H1 (cell line): ENCODE results near the gene FMNL2. TPM values are rescaled to one million over a fixed set of nuclear protein-coding genes. Genes with fewer than 3 reads are reported as not detected.

Source experiments
- CTCF ChIA-PET: fragments of 300-600 bp; sonication (Branson Sonifier 250); formaldehyde crosslinking; loops from one replicate; lab custom pipeline; 2021; ENCODE audit not compliant: partially characterized antibody; lab: Charles Lee
- POLR2A ChIA-PET: fragments of 300-600 bp; sonication (Branson Sonifier 250); formaldehyde crosslinking; loops from one replicate; lab custom pipeline; 2021; ENCODE audit warnings: inconsistent platforms; ENCODE audit not compliant: partially characterized antibody; lab: Charles Lee
- DNase-seq, 2 experiments: peaks; one replicate each; pipeline versions ENCODE4 v3.0.0 to v3.0.0-alpha.2; 2010 to 2022; ENCODE audit warnings: low spot score in 2 of 2, low read depth in 1 of 2, mixed read lengths in 1 of 2
- FAIRE-seq: peaks from 2 replicates; lab custom pipeline; 2011; peaks lifted over from hg19 to GRCh38; lab: Jason Lieb, UNC
- H2AFZ ChIP-seq: 2 replicates; pipeline ENCODE4 v1.8.1; 2012; ENCODE audit warnings: low read length, inconsistent platforms
- H2AK5ac ChIP-seq: 2 replicates; pipeline ENCODE4 v1.6.1; 2013; ENCODE audit warnings: low read depth, low read length
- H2BK120ac ChIP-seq: replicated peaks from 2 replicates; pipeline ENCODE3; 2013; ENCODE audit warnings: low read depth, low read length, inconsistent platforms
- H2BK12ac ChIP-seq: 2 replicates; pipeline ENCODE4 v1.6.1; 2013; ENCODE audit warnings: low read depth, low read length
- H2BK15ac ChIP-seq: 2 replicates; pipeline ENCODE4 v1.6.1; 2013; ENCODE audit warnings: low read length
- H2BK20ac ChIP-seq: 2 replicates; pipeline ENCODE4 v1.6.1; 2013; ENCODE audit warnings: low read length
- H2BK5ac ChIP-seq: 2 replicates; pipeline ENCODE4 v1.6.1; 2013; ENCODE audit warnings: low read depth, low read length
- H3K14ac ChIP-seq: 2 replicates; pipeline ENCODE4 v1.6.1; 2013; ENCODE audit warnings: inconsistent platforms; ENCODE audit not compliant: insufficient read length
- H3K18ac ChIP-seq: 2 replicates; pipeline ENCODE4 v1.6.1; 2013; ENCODE audit warnings: low read length; ENCODE audit errors: extremely low read depth
- H3K23ac ChIP-seq: 2 replicates; pipeline ENCODE4 v1.6.1; 2013; ENCODE audit warnings: inconsistent platforms; ENCODE audit not compliant: insufficient read length
- H3K23me2 ChIP-seq: 2 replicates; pipeline ENCODE4 v1.6.1; 2013; ENCODE audit warnings: low read depth, low read length
- H3K27ac ChIP-seq: 2 replicates; pipeline ENCODE4 v1.6.1; 2011; ENCODE audit warnings: low read depth, low read length, inconsistent platforms
- H3K27me3 ChIP-seq, 4 experiments: replicated peaks in 1 of 4; 1 replicate in 1 of 4; 2 replicates in 3 of 4; pipeline versions ENCODE4 v1.6.1 to v1.8.1; 2011 to 2013; ENCODE audit warnings: low read length in 3 of 4, mild to moderate bottlenecking in 3 of 4, inconsistent platforms in 2 of 4, mixed read lengths in 2 of 4, moderate library complexity in 1 of 4; ENCODE audit not compliant: control insufficient read depth in 3 of 4, insufficient read depth in 3 of 4; ENCODE audit errors: extremely low read depth in 1 of 4
- H3K36me3 ChIP-seq, 4 experiments: 2 replicates each; pipeline versions ENCODE4 v1.6.1 to v1.8.1; 2011 to 2013; ENCODE audit warnings: mild to moderate bottlenecking in 4 of 4, low read length in 3 of 4, moderate library complexity in 2 of 4, control low read depth in 1 of 4, inconsistent platforms in 1 of 4; ENCODE audit not compliant: insufficient read depth in 4 of 4, control insufficient read depth in 2 of 4
- H3K4ac ChIP-seq: replicated peaks from 2 replicates; pipeline ENCODE3; 2013; ENCODE audit warnings: low read length, low read depth, mixed read lengths, inconsistent platforms; ENCODE audit not compliant: insufficient read length
- H3K4me1 ChIP-seq, 4 experiments: replicated peaks in 1 of 4; 1 replicate in 1 of 4; 2 replicates in 3 of 4; pipeline versions ENCODE4 v1.6.1 to v1.8.1; 2011 to 2013; ENCODE audit warnings: low read length in 3 of 4, inconsistent platforms in 2 of 4, mixed read lengths in 1 of 4; ENCODE audit not compliant: insufficient read depth in 4 of 4, control insufficient read depth in 3 of 4
- H3K4me2 ChIP-seq, 2 experiments: 2 replicates each; pipeline versions ENCODE4 v1.6.1 to v1.8.1; 2011 to 2013; ENCODE audit warnings: low read depth in 2 of 2, low read length in 2 of 2, control low read depth in 1 of 2, inconsistent platforms in 1 of 2, mild to moderate bottlenecking in 1 of 2; ENCODE audit not compliant: insufficient read depth in 1 of 2
- H3K4me3 ChIP-seq, 4 experiments: fragments of 200-600, 300-600 bp in 1 of 4; sonication (generic), shearing (Covaris generic), sonication (Bioruptor Twin) in 1 of 4; 2 replicates each; pipeline versions ENCODE4 v1.5.1 to v1.8.1; 2011 to 2016; ENCODE audit warnings: low read length in 4 of 4, low read depth in 3 of 4, control low read depth in 2 of 4, inconsistent platforms in 2 of 4, mild to moderate bottlenecking in 2 of 4, mixed read lengths in 1 of 4, moderate library complexity in 1 of 4; ENCODE audit not compliant: insufficient read depth in 2 of 4; ENCODE audit errors: extremely low read depth in 1 of 4
- H3K56ac ChIP-seq: replicated peaks from 2 replicates; pipeline ENCODE3; 2013; ENCODE audit warnings: low read depth, mild to moderate bottlenecking, mixed read lengths, low read length, inconsistent platforms; ENCODE audit not compliant: insufficient read length
- H3K79me1 ChIP-seq: 2 replicates; pipeline ENCODE4 v1.6.1; 2013; ENCODE audit warnings: low read depth, low read length, control low read depth
- H3K79me2 ChIP-seq, 2 experiments: 2 replicates each; pipeline versions ENCODE4 v1.6.1 to v1.8.1; 2012 to 2013; ENCODE audit warnings: low read length in 2 of 2, mild to moderate bottlenecking in 2 of 2, inconsistent platforms in 1 of 2; ENCODE audit not compliant: insufficient read depth in 2 of 2, control insufficient read depth in 1 of 2
- H3K9ac ChIP-seq, 4 experiments: replicated peaks in 1 of 4; 1 replicate in 1 of 4; 2 replicates in 3 of 4; pipeline versions ENCODE4 v1.6.1 to v1.8.1; 2011 to 2013; ENCODE audit warnings: low read depth in 3 of 4, low read length in 3 of 4, control low read depth in 2 of 4, mild to moderate bottlenecking in 2 of 4, moderate library complexity in 2 of 4, inconsistent platforms in 1 of 4; ENCODE audit errors: extremely low read depth in 1 of 4
- H3K9me3 ChIP-seq, 2 experiments: 2 replicates each; pipeline versions ENCODE4 v1.6.1 to v1.8.1; 2012 to 2013; ENCODE audit warnings: mild to moderate bottlenecking in 2 of 2, moderate library complexity in 2 of 2, control low read depth in 1 of 2, inconsistent platforms in 1 of 2, low read depth in 1 of 2, low read length in 1 of 2, mixed read lengths in 1 of 2; ENCODE audit not compliant: insufficient read depth in 2 of 2
- H4K20me1 ChIP-seq, 2 experiments: replicated peaks in 1 of 2; 2 replicates each; pipeline versions ENCODE3 to v1.8.1; 2011 to 2013; ENCODE audit warnings: inconsistent platforms in 2 of 2, low read length in 2 of 2, mild to moderate bottlenecking in 1 of 2; ENCODE audit not compliant: insufficient read depth in 2 of 2, control insufficient read depth in 1 of 2
- H4K5ac ChIP-seq: 2 replicates; pipeline ENCODE4 v1.6.1; 2013; ENCODE audit warnings: low read length, low read depth, mixed read lengths, inconsistent platforms; ENCODE audit not compliant: insufficient read length
- H4K8ac ChIP-seq: 2 replicates; pipeline ENCODE4 v1.8.0; 2013; ENCODE audit warnings: mild to moderate bottlenecking, moderate library complexity, low read length, inconsistent platforms; ENCODE audit not compliant: insufficient read depth; ENCODE audit errors: extremely low read depth
- H4K91ac ChIP-seq: replicated peaks from 2 replicates; pipeline ENCODE3; 2013; ENCODE audit warnings: low read length, mixed read lengths, inconsistent platforms; ENCODE audit not compliant: insufficient read length
- JUN ChIP-seq: IDR thresholded peaks from 2 replicates; pipeline ENCODE4 v1.6.1; 2011; ENCODE audit warnings: low read depth, mild to moderate bottlenecking, improper control_type of control experiment, low read length
- RAD21 ChIP-seq, 2 experiments: IDR thresholded peaks in 1 of 2; conservative IDR thresholded peaks in 1 of 2; 2 replicates each; pipeline ENCODE4 v1.6.1; 2011; ENCODE audit warnings: low read depth in 2 of 2, low read length in 2 of 2, improper control_type of control experiment in 1 of 2, inconsistent platforms in 1 of 2, mild to moderate bottlenecking in 1 of 2, moderate library complexity in 1 of 2
- SP4 ChIP-seq: IDR thresholded peaks from 2 replicates; pipeline ENCODE4 v1.6.1; 2012; ENCODE audit warnings: low read length, inconsistent platforms
- WGBS, 2 experiments: shearing (Covaris generic) in 1 of 2; methylation state at CpG; one replicate each; pipeline versions ENCODE4 v1.1.6 to v1.1.7; 2013 to 2015; ENCODE audit warnings: low lambda C conversion rate in 2 of 2, mixed read lengths in 2 of 2, inconsistent platforms in 1 of 2, low coverage in 1 of 2, missing lambda C conversion rate in 1 of 2; ENCODE audit not compliant: insufficient replicate concordance in 2 of 2, insufficient coverage in 1 of 2, insufficient read length in 1 of 2; ENCODE audit errors: extremely low coverage in 1 of 2, missing lambda C conversion rate in 1 of 2; 5-methylcytosine and 5-hydroxymethylcytosine counted together
- polyA plus RNA-seq, 7 experiments: library from polyadenylated mRNA; depleted of rRNA in 3 of 7; stranded (reverse) in 5 of 7; unstranded in 2 of 7; fragments of >200 nt in 5 of 7; fragments of 200-250 nt in 2 of 7; gene quantifications; 1 replicate in 5 of 7; 2 replicates in 1 of 7; 4 replicates in 1 of 7; pipeline versions ENCODE4 v1.2.1 to v1.2.3, GENCODE V29; 2011 to 2013; ENCODE audit warnings: missing spikeins in 2 of 7, mixed read lengths in 2 of 7
- total RNA-seq: library from RNA; stranded (reverse); fragmentation: NEBNext Ultra II Directional; extraction: Animal tissue kit (Norgen Biotek cat#: 25700); gene quantifications from 2 replicates; pipeline ENCODE4 v1.2.1, GENCODE V29; 2021
- TF ChIP-seq, protein P1 (sequence below), 3 experiments: IDR thresholded peaks; 1 replicate in 2 of 3; 2 replicates in 1 of 3; pipeline versions ENCODE4 v1.5.1 to v1.6.1; 2011; ENCODE audit warnings: low read length in 3 of 3, mild to moderate bottlenecking in 3 of 3, inconsistent platforms in 2 of 3, low read depth in 1 of 3, moderate library complexity in 1 of 3; ENCODE audit not compliant: insufficient read depth in 1 of 3; ENCODE audit errors: control extremely low read depth in 1 of 3

FMNL2 gene
- total and polyA plus RNA-seq, 2 of the 8 experiments (the other 6 are each of a cell fraction or from before 2014, with no cell fraction given), result 15.5 to 45.1 TPM

DNA sequence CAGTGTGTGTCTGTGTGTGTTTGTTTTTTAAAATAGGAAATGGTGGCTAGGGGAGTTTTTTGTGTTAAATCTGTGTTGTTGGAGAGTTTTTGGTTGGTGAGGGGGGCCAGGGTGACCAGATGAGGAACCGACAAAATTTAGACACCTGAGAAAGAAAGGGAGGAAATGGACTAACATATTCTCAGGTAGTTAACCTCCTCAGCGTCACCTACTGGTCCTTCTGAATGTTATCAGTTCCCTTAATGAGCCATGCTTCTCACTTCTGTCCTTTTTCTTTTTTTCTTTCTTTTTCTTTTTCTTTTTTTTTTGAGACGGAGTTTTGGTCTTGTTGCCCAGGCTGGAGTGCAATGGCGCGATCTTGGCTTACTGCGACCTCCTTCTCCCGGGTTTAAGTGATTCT, 107.0 kb downstream of the FMNL2 start:
- Histone ChIP-seq H4K91ac (no peak overlapping the region), H3K56ac (no peak overlapping the region), H3K27me3 (no peaks in the 10 kb centered on the region), H3K18ac (no peak overlapping the region), H3K9me3 (no peaks in the 10 kb centered on the region), H2BK20ac (no peak overlapping the region), H4K5ac (no peak overlapping the region), H2BK5ac (no peak overlapping the region), H3K4me3 (no peak overlapping the region), H2AFZ (no peak overlapping the region), H2AK5ac (no peak overlapping the region), H3K4ac (no peak overlapping the region), H3K4me1 (peaks cover 0 to 20% (median 5%) of the 10 kb centered on the region in 4 experiments; a peak in 2 of 7 replicates), H3K4me2 (no peak overlapping the region), H3K79me1 (peaks cover 12% of the 10 kb centered on the region), H2BK15ac (no peak overlapping the region), H3K27ac (no peak overlapping the region), H4K20me1 (peaks cover 3 to 6% of the 10 kb centered on the region in 2 experiments), H3K23ac (no peak overlapping the region), H3K36me3 (no peaks in the 10 kb centered on the region), H3K9ac (no peak overlapping the region), H2BK12ac (no peak overlapping the region), H4K8ac (no peak overlapping the region), H2BK120ac (no peak overlapping the region), H3K23me2 (peaks cover 1% of the 10 kb centered on the region; the same call in 1 of the 2 replicates), H3K14ac (no peak overlapping the region), H3K79me2 (peaks cover 5 to 94% of the 10 kb centered on the region in 2 experiments)
- DNase-seq (no peak), FAIRE-seq (no peak)
- ChIA-PET POLR2A (no interaction called here), CTCF (interaction anchor here (0.8 to 2.2 kb wide), 5 partner anchors 12 to 48 kb away, joined by 3 to 8 read pairs (median 3); no protein-coding TSS in a partner anchor)
- TF ChIP-seq RAD21 (IDR thresholded peaks at IDR 0.05 in 1 of 2, conservative IDR thresholded peaks at IDR 0.05 in 1 of 2; ENCODE audit: low read depth in 2 of 2, low read length in 2 of 2) (peak; percentile 30 to 39; a peak in 3 of 4 replicates), JUN (no peak), SP4 (no peak)
- TF ChIP-seq, protein P1, sequence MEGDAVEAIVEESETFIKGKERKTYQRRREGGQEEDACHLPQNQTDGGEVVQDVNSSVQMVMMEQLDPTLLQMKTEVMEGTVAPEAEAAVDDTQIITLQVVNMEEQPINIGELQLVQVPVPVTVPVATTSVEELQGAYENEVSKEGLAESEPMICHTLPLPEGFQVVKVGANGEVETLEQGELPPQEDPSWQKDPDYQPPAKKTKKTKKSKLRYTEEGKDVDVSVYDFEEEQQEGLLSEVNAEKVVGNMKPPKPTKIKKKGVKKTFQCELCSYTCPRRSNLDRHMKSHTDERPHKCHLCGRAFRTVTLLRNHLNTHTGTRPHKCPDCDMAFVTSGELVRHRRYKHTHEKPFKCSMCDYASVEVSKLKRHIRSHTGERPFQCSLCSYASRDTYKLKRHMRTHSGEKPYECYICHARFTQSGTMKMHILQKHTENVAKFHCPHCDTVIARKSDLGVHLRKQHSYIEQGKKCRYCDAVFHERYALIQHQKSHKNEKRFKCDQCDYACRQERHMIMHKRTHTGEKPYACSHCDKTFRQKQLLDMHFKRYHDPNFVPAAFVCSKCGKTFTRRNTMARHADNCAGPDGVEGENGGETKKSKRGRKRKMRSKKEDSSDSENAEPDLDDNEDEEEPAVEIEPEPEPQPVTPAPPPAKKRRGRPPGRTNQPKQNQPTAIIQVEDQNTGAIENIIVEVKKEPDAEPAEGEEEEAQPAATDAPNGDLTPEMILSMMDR (IDR thresholded peaks at IDR 0.05; ENCODE audit: control extremely low read depth in 1 of 3, insufficient read depth in 1 of 3, low read depth in 1 of 3, low read length in 3 of 3), result peak in 1 of 3 experiments; percentile 38; a peak in 1 of 4 replicates
- WGBS, 2 experiments, result 89% methylated on average over 6 of the region's 7 CpGs; no CpG with 5 or more reads in 1 of the 2 experiments
